T47D (cell line): Measurements from ENCODE around the gene CAPN5.
"Not testable (repeated sequence)": the region's sequence is repeated elsewhere in the genome, so short reads cannot be mapped to it uniquely, and the experiment has no call there.

Experiments used
- DNase-seq, 2 experiments: peaks; one replicate each; pipeline versions ENCODE4 v3.0.0 to v3.0.0-alpha.2; 2011 to 2012; ENCODE audit warnings: low read depth in 1 of 2, low spot score in 1 of 2
- JUND ChIP-seq: IDR thresholded peaks from 2 replicates; pipeline ENCODE4 v1.6.1; 2012; ENCODE audit warnings: low read depth
- in situ Hi-C: cut with HindIII; loops from 2 replicates; pipeline ENCODE4 v1.10.0; 2016; ENCODE audit warnings: low sequenced_read_pairs, low pct_unique_long_range_greater_than_20kb

CAPN5 gene

GRCh38 chr11:77091146-77091940, 24.6 kb downstream of the CAPN5 start:
- peak; percentile 92 to 97 for DNase-seq
- in situ Hi-C loops: no loop called here

GRCh38 chr11:77092382-77092781, 25.6 kb downstream of the CAPN5 start:
- no peak for DNase-seq
- TF ChIP-seq JUND: no peak
- in situ Hi-C loops: no loop called here

More at GRCh38 chr11:77091146-77091940, 24.6 kb downstream of the CAPN5 start:
- no peak for TF ChIP-seq JUND

DNA sequence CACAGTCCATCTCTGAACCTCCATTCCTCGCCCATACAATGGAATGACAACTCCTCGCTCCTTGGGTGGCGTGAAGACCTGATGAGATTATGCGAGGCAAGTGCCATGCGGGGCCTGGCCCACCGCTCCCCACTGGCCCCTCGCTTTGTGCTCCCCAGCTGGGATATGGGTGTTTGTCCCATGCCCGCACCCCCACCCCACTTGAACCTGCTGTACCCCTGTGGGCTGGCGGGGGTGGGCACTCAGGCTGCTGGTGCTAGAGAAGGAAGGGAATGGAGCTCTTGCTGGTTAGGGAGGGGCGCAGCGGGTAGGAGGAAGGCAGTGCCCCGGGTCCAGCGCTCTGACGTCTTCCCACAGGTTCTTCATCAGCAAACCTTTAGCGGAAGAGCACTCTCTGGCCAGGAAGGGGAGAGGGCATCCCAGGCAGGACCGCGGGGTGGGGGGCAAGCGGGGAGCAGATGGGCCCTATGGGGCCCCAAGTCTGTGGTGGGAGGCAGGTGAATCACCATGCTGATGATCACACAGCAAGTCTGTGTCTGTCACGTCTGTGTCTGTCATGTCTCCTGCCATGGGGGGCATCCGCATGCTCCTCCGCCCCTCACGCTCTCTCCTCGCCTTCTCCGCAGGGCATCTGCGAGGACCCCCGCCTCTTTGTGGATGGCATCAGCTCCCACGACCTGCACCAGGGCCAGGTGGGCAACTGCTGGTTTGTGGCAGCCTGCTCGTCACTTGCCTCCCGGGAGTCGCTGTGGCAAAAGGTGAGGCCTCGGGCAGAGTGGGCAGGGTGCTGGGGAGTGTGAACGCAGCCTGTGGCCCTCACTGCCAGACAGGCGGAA, 26.5 kb downstream of the CAPN5 start:
- TF ChIP-seq JUND: no peak
- DNase-seq: no peak
- in situ Hi-C loops: no loop called here

DNA sequence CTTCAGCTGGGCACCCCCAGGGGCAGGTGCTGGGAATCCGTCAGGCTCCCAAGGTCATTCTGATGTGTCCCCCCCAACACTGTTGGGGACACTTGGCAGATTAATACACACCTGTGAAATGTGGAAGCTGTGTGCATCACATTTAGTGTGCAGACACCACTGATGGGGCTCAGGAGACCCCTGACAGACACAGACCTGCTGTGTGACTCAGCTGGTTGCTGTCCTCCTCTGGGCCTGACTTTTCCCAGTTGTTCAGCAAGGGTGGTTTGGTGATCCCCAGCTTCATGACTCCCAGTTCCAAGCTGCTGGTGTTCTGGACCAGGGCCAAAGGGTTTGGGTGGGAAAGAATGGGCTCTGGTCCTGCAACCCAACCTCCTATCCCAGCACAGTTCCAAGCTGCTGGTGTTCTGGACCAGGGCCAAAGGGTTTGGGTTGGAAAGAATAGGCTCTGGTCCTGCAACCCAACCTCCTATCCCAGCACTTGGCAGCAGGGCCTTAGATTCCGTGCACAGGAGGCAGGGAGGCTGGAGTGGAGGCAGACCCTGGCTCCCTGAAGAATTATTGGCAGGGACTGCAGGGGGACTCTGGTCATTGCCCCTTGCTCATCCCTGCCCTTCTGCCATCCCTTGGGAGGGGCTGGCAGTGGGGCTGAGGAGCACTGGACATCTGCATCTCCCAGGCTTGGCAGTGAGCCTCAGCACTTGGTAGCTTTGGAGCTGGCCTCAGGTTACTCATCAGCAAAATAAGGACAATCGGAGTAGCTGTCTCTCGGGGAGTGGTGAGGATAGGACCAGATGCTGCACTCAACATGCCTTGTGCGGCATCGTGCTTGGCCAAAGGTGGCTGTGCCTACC, 27.4 kb downstream of the CAPN5 start:
- in situ Hi-C loops: no loop called here
- TF ChIP-seq JUND: no peak
- no peak for DNase-seq

GRCh38 chr11:77094841-77095365, 28.1 kb downstream of the CAPN5 start:
- TF ChIP-seq JUND: no peak
- in situ Hi-C loops: no loop called here
- no peak for DNase-seq

- in situ Hi-C loops: no loop called here
- DNase-seq: no peak
- no peak for TF ChIP-seq JUND
These were observed 29.1 kb downstream of the CAPN5 start for GRCh38 chr11:77095551-77096490.

DNA sequence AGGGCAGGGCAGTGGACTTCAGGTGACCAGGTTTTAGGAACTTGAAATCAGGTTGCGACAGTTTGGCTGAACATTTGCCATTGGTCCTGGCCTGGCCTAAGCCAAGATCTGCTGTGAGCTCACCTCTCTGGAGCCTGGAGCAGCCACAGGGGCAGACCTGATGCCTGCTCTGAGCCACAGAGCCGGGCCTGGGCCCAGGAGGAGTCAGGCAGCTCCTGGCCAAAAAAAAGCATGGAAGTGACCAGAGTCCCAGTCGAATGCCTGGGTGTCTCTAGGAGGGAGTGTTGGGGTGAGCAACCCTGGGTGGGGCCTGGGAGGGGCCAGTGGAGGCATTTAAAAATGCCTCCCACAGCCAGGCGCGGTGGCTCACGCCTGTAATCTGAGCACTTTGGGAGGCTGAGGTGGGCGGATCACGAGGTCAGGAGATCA, 29.8 kb downstream of the CAPN5 start:
- DNase-seq: no peak
- in situ Hi-C loops: no loop called here
- TF ChIP-seq JUND: no peak

- DNase-seq, in situ Hi-C loops: not testable (repeated sequence)
These were observed 30.4 kb downstream of the CAPN5 start for GRCh38 chr11:77097180-77097579.

GRCh38 chr11:77100166-77101042, 33.6 kb downstream of the CAPN5 start:
- no peak for TF ChIP-seq JUND
- in situ Hi-C loops: no loop called here
- DNase-seq: no peak

DNA sequence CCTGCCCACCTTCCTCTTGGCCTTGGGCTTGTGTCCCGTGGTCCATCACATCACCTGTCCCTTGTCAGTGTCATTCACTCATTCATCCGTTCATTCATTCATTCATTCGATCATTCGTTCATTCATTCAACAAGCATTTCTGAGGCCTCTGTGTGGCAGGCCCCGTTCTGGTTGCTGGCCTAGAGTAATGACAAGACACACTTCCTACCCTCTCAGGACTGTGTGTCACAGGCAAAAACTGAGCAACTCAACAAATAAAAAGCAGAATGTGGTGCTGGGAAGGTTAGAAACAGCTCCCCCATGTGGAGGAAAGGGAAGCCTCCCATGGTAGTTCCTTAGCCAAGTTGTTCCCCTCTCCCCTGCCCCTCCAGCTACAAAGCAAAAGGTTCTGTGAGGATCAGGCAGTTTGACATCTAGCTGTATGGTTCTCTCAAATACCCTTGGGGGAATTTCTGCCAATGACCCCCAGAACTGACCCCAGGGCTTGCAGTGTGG, 34.3 kb downstream of the CAPN5 start:
- peak in 1 of 2 experiments; percentile 59 for DNase-seq
- in situ Hi-C loops: no loop called here
- TF ChIP-seq JUND: no peak
